ENCODE measurements around the gene ARID5B. TPM values are rescaled to one million over a fixed set of nuclear protein-coding genes. Genes with fewer than 3 reads are reported as not detected.
A peak's percentile ranks its signal among the peaks of the same experiment; 100 is the strongest.

ARID5B gene
- total RNA-seq, 1 experiment from 2014 or later, result 2.3 TPM

DNA sequence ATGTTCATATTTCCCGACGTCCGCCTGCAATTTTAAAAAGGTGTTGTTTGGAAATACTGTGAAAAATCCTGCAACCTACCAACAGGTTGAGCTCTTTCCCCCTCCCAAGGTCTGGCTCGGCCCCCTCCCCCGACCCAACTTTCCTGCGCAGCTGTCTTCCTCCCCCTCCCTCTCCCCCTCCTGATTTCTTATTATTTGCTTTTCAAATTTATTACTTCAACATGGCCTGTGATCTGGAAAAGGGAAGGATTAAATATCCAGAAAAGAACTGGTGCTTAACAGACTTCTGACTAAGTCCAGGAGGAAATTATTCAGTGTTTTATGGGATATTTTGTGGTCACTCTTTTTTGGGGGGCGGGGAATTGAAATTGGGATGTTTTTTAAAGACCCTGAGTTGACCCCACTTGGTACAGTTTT is 2.4 kb downstream of the ARID5B start:
- Mint-ChIP-seq H3K27ac (no peak overlapping the region), H3K9me3 (no peaks in the 10 kb centered on the region), H3K4me3 (peak overlapping the region; percentile 93), H3K27me3 (ENCODE audit: low read depth) (peaks cover 28% of the 10 kb centered on the region), H3K36me3 (no peaks in the 10 kb centered on the region), H3K4me1 (peaks cover 23% of the 10 kb centered on the region)
- ATAC-seq (no peak), DNase-seq (ENCODE audit: low spot score) (no peak)
- CTCF ChIA-PET, result interaction anchor here (0.6 to 1.0 kb wide), 7 partner anchors 27 to 1125 kb away, joined by 3 to 5 read pairs (median 3); partner anchors contain the start of gene CDK1
- TF ChIP-seq ZBTB21 (CRISPR knock-in tag; IDR thresholded peaks at IDR 0.05; ENCODE audit: borderline replicate concordance), result no peak
- no peak for TF ChIP-seq RORB (CRISPR knock-in tag; IDR thresholded peaks at IDR 0.05)
- TF ChIP-seq, protein P1, sequence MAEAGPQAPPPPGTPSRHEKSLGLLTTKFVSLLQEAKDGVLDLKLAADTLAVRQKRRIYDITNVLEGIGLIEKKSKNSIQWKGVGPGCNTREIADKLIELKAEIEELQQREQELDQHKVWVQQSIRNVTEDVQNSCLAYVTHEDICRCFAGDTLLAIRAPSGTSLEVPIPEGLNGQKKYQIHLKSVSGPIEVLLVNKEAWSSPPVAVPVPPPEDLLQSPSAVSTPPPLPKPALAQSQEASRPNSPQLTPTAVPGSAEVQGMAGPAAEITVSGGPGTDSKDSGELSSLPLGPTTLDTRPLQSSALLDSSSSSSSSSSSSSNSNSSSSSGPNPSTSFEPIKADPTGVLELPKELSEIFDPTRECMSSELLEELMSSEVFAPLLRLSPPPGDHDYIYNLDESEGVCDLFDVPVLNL (CRISPR knock-in tag; IDR thresholded peaks at IDR 0.05; ENCODE audit: borderline replicate concordance, low read depth), result no peak
- no peak for TF ChIP-seq ETV6 (CRISPR knock-in tag; IDR thresholded peaks at IDR 0.05)
- TF ChIP-seq, protein P2, sequence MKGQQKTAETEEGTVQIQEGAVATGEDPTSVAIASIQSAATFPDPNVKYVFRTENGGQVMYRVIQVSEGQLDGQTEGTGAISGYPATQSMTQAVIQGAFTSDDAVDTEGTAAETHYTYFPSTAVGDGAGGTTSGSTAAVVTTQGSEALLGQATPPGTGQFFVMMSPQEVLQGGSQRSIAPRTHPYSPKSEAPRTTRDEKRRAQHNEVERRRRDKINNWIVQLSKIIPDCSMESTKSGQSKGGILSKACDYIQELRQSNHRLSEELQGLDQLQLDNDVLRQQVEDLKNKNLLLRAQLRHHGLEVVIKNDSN (CRISPR knock-in tag; IDR thresholded peaks at IDR 0.05), result no peak
- TF ChIP-seq ELF4 (CRISPR knock-in tag; IDR thresholded peaks at IDR 0.05; ENCODE audit: low read depth), result no peak
- TF ChIP-seq FOXP1 (CRISPR knock-in tag; IDR thresholded peaks at IDR 0.05; ENCODE audit: borderline replicate concordance), result no peak
- no peak for TF ChIP-seq FOXJ3 (CRISPR knock-in tag; IDR thresholded peaks at IDR 0.05; ENCODE audit: borderline replicate concordance)
- TF ChIP-seq, protein P3, sequence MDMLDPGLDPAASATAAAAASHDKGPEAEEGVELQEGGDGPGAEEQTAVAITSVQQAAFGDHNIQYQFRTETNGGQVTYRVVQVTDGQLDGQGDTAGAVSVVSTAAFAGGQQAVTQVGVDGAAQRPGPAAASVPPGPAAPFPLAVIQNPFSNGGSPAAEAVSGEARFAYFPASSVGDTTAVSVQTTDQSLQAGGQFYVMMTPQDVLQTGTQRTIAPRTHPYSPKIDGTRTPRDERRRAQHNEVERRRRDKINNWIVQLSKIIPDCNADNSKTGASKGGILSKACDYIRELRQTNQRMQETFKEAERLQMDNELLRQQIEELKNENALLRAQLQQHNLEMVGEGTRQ (CRISPR knock-in tag; IDR thresholded peaks at IDR 0.05), result no peak
- TF ChIP-seq, protein P4, sequence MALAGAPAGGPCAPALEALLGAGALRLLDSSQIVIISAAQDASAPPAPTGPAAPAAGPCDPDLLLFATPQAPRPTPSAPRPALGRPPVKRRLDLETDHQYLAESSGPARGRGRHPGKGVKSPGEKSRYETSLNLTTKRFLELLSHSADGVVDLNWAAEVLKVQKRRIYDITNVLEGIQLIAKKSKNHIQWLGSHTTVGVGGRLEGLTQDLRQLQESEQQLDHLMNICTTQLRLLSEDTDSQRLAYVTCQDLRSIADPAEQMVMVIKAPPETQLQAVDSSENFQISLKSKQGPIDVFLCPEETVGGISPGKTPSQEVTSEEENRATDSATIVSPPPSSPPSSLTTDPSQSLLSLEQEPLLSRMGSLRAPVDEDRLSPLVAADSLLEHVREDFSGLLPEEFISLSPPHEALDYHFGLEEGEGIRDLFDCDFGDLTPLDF (CRISPR knock-in tag; IDR thresholded peaks at IDR 0.05), result no peak
- TF ChIP-seq ZNF317 (CRISPR knock-in tag; IDR thresholded peaks at IDR 0.05; ENCODE audit: borderline replicate concordance, low read depth), result no peak
- TF ChIP-seq ZNF219 (CRISPR knock-in tag; IDR thresholded peaks at IDR 0.05; ENCODE audit: borderline replicate concordance), result no peak
- TF ChIP-seq, protein P5, sequence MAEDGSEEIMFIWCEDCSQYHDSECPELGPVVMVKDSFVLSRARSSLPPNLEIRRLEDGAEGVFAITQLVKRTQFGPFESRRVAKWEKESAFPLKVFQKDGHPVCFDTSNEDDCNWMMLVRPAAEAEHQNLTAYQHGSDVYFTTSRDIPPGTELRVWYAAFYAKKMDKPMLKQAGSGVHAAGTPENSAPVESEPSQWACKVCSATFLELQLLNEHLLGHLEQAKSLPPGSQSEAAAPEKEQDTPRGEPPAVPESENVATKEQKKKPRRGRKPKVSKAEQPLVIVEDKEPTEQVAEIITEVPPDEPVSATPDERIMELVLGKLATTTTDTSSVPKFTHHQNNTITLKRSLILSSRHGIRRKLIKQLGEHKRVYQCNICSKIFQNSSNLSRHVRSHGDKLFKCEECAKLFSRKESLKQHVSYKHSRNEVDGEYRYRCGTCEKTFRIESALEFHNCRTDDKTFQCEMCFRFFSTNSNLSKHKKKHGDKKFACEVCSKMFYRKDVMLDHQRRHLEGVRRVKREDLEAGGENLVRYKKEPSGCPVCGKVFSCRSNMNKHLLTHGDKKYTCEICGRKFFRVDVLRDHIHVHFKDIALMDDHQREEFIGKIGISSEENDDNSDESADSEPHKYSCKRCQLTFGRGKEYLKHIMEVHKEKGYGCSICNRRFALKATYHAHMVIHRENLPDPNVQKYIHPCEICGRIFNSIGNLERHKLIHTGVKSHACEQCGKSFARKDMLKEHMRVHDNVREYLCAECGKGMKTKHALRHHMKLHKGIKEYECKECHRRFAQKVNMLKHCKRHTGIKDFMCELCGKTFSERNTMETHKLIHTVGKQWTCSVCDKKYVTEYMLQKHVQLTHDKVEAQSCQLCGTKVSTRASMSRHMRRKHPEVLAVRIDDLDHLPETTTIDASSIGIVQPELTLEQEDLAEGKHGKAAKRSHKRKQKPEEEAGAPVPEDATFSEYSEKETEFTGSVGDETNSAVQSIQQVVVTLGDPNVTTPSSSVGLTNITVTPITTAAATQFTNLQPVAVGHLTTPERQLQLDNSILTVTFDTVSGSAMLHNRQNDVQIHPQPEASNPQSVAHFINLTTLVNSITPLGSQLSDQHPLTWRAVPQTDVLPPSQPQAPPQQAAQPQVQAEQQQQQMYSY (CRISPR knock-in tag; IDR thresholded peaks at IDR 0.05), result no peak
- TF ChIP-seq, protein P6, sequence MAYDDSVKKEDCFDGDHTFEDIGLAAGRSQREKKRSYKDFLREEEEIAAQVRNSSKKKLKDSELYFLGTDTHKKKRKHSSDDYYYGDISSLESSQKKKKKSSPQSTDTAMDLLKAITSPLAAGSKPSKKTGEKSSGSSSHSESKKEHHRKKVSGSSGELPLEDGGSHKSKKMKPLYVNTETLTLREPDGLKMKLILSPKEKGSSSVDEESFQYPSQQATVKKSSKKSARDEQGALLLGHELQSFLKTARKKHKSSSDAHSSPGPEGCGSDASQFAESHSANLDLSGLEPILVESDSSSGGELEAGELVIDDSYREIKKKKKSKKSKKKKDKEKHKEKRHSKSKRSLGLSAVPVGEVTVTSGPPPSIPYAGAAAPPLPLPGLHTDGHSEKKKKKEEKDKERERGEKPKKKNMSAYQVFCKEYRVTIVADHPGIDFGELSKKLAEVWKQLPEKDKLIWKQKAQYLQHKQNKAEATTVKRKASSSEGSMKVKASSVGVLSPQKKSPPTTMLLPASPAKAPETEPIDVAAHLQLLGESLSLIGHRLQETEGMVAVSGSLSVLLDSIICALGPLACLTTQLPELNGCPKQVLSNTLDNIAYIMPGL (CRISPR knock-in tag; IDR thresholded peaks at IDR 0.05), result no peak
- TF ChIP-seq SP1 (CRISPR knock-in tag; conservative IDR thresholded peaks at IDR 0.05), result no peak
- TF ChIP-seq, protein P7, sequence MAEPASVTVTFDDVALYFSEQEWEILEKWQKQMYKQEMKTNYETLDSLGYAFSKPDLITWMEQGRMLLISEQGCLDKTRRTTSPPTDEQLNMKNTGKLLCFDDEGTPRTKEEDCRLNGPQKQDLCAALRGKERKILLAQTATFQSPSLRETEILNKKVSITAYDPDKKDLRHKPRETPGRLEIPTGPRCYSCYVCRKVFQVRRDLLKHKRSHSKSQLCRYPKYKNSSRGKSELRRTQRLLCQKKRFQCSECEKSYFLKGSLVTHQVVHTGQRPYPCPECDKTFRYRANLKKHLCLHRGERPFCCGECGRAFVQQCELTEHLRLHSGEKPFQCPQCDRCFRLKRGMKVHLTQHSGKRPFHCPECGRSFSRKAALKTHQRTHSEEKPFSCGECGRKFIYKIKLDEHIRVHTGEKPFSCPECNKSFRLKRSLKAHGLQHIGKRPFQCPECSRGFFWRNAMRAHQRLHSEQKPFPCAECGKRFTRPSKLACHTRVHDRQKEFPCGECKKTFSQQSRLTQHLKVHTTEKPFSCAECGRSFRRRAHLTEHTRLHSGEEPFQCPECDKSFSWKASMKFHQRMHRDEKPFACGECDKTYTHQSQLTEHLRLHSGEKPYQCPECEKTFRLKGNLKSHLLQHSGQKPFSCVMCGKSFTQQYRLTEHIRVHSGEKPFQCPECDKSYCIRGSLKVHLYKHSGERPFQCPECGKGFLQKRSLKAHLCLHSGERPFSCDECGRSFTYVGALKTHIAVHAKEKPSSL (CRISPR knock-in tag; conservative IDR thresholded peaks at IDR 0.05), result no peak
- no peak for TF ChIP-seq ZNF396 (CRISPR knock-in tag; IDR thresholded peaks at IDR 0.05; ENCODE audit: borderline replicate concordance)
- no peak for TF ChIP-seq PRRX2 (CRISPR knock-in tag; IDR thresholded peaks at IDR 0.05)
- TF ChIP-seq, protein P8, sequence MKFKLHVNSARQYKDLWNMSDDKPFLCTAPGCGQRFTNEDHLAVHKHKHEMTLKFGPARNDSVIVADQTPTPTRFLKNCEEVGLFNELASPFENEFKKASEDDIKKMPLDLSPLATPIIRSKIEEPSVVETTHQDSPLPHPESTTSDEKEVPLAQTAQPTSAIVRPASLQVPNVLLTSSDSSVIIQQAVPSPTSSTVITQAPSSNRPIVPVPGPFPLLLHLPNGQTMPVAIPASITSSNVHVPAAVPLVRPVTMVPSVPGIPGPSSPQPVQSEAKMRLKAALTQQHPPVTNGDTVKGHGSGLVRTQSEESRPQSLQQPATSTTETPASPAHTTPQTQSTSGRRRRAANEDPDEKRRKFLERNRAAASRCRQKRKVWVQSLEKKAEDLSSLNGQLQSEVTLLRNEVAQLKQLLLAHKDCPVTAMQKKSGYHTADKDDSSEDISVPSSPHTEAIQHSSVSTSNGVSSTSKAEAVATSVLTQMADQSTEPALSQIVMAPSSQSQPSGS (CRISPR knock-in tag; IDR thresholded peaks at IDR 0.05; ENCODE audit: borderline replicate concordance, low read depth), result no peak
- TF ChIP-seq, protein P9, sequence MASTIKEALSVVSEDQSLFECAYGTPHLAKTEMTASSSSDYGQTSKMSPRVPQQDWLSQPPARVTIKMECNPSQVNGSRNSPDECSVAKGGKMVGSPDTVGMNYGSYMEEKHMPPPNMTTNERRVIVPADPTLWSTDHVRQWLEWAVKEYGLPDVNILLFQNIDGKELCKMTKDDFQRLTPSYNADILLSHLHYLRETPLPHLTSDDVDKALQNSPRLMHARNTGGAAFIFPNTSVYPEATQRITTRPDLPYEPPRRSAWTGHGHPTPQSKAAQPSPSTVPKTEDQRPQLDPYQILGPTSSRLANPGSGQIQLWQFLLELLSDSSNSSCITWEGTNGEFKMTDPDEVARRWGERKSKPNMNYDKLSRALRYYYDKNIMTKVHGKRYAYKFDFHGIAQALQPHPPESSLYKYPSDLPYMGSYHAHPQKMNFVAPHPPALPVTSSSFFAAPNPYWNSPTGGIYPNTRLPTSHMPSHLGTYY (CRISPR knock-in tag; IDR thresholded peaks at IDR 0.05), result no peak
- POLR2A ChIA-PET, result interaction anchor here (0.6 kb wide), 1 partner anchor 73 kb away, joined by 6 read pairs; no protein-coding TSS in a partner anchor

Data from WTC11 (cell line).